Activated CD4-positive, alpha-beta T cell treated with anti-CD3 and anti-CD28 coated beads, Interleukin-2, Interleukin-4, amounts not matched to agents 100 ng/mL and 50 ng/mL, durations not matched to agents 16 hours and 8 hours (primary cell): Measurements from ENCODE around the gene MRPL36.
A peak's percentile ranks its signal among the peaks of the same experiment; 100 is the strongest.
"Not testable (repeated sequence)": the region's sequence is repeated elsewhere in the genome, so short reads cannot be mapped to it uniquely, and the experiment has no call there.

Source experiments
- DNase-seq: peaks from one replicate; pipeline ENCODE4 v3.0.0-alpha.2; 2020; ENCODE audit warnings: low spot score

The MRPL36 gene

DNA sequence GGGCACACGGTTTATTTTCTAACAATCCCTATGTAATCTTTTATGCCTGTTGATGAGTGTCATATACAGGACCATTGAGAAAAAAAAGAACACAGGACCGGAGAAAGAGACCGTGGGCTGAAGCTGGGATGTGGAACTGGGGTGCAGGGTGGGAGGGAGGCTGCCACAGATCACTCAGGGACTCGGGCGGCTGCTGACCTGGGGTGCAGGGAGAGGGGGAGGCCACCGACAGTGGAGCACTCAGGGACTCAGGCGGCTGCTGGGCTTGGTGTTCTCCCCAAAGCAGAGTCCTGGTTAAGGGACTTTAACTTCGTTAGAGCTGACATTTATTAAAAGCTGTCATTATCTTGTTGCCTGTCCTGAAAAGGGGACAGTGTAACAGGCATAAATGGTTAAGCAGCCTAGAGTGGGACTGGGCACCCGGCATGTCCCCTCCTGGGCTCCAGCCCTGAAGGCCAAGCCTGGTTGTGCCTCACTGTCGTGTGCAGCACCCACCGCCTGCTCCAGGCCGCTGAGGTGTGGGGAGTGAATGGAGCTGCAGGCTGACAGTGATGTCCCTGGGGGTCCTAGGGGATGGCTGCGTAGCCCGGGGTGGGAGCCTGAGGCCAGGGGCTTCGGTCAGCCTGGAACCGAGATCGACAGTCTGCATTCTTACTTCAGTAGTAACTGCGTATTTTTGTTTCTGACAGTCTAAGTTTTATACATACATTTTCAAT lies 15.6 kb upstream of the MRPL36 start:
- no peak for DNase-seq

GRCh38 chr5:1814183-1815020 lies 14.8 kb upstream of the MRPL36 start:
- DNase-seq, result no peak

DNA sequence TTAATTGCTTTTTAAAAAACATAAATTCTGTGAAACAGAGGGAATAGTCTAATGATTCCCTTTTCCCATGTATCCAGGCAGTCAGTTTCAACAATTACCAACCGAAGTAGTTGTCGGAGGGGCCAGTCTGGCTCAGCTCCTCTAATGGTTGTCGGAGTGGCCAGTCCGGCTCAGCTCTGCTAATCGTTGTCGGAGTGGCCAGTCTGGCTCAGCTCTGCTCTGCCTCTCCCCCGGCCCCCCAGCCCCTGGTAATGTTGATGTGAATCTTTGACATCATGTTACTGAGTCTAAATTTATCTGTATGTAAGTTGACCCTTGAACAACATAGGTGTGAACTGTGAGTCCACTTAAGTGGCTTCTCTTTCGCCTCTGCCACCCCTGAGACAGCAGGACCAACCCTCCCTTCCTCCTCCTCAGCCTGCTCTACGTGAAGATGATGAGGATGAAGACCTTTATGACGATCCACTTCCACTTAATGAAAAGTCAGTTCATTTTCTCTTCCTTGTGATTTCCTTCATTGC lies 11.0 kb upstream of the MRPL36 start:
- no peak for DNase-seq

GRCh38 chr5:1809416-1810035 lies 9.9 kb upstream of the MRPL36 start:
- no peak for DNase-seq

GRCh38 chr5:1808439-1808838 lies 8.8 kb upstream of the MRPL36 start:
- DNase-seq, result no peak

GRCh38 chr5:1807451-1808185 lies 8.0 kb upstream of the MRPL36 start:
- no peak for DNase-seq

DNA sequence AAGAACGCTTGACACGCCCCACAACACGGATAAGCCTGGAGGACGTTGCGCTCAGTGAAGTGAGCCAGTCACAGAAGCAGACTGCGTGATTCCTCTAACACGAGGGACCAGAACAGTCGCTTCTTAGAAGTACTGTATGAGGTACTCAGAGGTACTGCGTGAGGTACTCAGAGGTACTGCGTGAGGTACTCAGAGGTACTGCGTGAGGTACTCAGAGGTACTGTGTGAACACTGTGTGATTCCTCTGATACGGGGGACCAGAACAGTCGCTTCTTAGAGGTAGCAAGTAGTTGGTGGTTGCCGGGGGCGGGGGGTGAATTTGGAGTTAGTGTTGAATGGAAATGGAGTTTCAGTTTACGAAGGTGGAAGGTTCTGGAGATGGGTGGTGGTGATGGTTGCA lies 7.3 kb upstream of the MRPL36 start:
- no peak for DNase-seq

DNA sequence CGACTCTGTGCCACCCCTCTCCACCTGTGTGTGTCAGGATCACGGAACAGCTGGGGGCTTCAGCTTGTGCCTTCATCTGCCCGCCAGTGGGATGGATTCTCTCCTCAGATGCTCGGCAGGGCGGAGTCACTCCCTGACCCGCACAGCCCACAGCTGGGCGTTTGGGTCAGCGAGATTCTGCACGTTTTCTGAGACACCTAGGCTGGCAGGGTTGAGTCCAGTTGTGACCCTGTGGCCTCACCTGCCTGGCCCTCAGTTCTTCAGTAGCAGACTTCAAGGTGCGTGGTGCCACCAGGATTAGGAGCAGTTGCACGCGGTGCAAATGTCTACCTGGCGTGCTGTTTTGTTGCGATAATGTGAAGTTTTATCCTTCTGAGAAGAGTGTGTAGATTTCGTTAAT lies 6.6 kb upstream of the MRPL36 start:
- no peak for DNase-seq

GRCh38 chr5:1805736-1806135 lies 6.1 kb upstream of the MRPL36 start:
- DNase-seq, result no peak

GRCh38 chr5:1805326-1805725 lies 5.7 kb upstream of the MRPL36 start:
- DNase-seq, result no peak

GRCh38 chr5:1804001-1804690 lies 4.5 kb upstream of the MRPL36 start:
- no peak for DNase-seq

GRCh38 chr5:1803192-1803591 lies 3.6 kb upstream of the MRPL36 start:
- no peak for DNase-seq

DNA sequence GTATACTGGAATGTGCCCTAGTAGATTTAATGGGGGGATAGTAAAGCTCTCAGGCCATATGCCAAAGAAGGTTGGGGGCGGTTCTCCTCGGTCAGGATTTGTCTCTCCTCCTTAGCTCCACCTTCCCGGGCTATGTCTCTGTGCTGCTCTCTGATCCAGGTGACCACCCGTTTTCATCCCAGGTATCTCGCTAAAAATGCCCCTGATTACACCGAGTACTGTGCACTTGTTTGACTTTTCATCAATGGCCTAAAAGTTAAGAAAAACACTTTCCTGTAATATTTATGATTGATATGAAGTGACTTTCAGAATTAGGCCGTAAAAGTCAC lies 2.3 kb upstream of the MRPL36 start:
- DNase-seq, result no peak

DNA sequence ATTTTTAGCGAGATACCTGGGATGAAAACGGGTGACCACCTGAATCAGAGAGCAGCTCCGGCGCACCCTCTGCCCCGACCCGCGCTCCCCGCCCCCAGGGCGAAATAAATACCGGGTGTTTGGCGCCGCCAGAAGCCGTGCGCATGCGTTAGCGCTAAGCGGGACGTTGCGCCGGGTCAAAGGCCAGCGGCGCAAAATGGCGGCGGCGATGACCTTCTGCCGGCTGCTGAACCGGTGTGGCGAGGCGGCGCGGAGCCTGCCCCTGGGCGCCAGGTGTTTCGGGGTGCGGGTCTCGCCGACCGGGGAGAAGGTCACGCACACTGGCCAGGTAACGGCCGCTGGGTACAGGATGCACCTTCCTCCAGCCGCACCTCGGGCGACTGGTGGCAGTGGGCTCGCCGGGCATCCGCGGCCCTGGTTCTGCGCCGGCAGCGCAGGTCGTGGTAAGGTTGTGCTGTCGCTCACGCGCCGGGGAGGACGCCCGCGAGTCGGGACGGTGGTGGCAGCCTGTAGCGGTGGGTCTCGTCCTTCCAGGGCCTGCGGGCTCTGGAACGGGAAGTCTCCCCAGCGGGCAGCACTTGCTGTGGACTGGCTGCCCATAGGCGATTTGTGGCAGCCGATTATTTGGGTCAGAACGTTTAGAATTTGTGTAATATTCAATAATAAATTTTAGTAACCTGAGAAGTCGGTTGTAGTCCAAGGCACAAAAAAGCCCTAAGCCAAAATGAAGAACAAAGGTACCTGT lies 1.8 kb upstream of the MRPL36 start, which contains the start of gene NDUFS6:
Gene NDUFS6, plus strand, starts transcription at position 186 of the 745 bp plus-strand sequence. Its CDS starts 11 bp downstream, at position 197.
- peak; percentile 79 for DNase-seq

DNA sequence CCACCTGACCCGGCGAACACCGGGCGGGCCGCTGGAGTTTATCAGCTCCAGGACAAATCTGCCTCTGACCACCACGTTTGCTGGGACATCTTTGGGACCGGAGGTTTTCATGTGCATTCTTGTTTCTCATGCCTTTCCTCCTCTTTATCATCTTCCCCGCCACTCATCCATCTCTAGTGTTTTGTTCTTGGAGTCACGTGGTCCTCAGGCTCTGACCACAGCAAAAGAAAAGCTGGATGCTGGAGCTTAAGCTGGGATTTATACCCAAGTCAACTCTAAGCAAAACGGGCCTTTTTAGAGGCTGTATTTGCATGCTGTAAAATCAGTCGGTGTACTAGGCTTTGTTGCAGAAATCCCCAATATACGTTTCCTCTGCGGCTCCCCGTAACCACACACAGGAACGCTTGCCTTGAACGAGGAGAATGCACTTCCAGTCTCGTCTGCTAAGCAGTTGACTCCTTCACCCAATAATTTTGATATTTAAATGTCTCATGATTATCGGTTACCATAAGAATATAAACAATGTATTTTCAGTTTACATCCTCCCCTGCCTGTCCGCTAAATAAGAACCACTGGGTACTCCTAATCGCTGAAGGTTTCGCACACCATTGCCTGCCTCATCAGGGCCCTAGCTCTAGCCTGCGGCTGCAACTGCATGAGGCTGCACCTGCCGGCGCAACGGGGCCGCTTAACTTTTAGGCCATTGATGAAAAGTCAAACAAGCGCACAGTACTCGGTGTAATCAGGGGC lies 1.0 kb upstream of the MRPL36 start:
- DNase-seq, result peak; percentile 22

DNA sequence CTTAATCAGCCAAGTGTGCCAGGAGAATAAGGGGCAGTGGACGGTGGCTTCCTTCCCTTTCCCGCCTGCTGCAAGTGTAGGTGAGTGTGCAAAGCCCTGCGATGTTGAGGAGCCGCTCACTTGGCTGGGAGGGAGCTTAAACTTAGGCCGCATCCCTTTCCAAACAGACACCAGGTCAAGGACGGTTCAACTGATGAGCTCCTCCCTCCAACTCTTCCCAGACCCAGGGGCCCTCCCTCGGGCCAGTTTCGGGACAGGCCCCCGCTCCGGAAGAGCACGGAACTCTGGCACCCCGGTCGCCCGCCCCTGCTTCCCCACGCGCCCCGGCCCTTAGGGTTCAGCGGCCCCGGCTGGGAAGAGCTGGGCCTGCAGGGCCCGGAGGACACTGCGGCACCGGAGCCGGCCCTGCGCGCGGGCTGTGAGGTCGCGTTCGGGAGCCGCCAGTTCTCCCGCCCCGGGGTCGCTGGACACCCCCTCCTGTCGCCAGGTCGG lies 481 bp downstream of the MRPL36 start:
- no peak for DNase-seq

DNA sequence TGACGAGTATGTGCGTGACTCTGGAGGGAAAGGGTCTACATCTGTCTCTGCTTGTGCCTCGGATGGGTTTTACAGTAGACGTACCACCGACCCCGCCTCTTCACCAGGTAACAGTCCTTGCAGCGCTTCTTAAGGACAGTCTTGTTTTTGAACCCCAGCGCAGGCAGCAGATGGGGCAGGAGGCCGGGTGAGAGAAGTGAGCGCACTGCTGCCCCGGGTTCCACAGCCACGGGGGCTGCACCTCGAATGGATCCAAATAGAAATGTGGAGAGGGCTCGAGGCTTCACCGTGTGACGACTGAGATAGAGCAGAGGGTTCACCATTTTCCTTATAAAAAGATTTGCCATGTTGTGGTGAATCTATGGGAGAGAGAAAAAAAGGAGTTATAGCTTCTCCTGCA lies 1.0 kb downstream of the MRPL36 start:
- DNase-seq, result not testable (repeated sequence)

DNA sequence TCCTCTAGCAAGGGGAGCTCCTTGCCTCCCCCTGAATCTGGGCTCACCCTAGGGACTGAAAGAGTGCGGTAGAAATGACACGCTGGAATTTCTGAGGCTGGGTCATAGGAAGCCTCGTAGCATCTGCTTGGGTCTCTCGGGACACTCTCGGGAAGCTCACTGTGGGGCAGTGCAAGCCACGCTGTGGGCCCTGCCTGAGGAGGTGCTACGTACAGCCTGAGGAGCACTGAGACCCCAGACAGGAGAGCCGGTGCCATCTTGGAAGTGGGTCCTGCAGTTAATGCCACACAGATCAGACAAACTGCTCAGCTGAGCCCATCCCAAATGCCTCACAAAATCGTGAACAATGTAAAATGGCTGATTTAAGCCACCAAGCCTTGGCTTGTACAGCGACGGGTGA lies 1.8 kb downstream of the MRPL36 start:
- no peak for DNase-seq

GRCh38 chr5:1797103-1797800 lies 2.4 kb downstream of the MRPL36 start:
- DNase-seq, result no peak
